Mesenchymal stem cell (in vitro differentiated cells and primary cell): ENCODE results near the gene KIF1A.
A peak's percentile ranks its signal among the peaks of the same experiment; 100 is the strongest.

Experiments
- DNase-seq: peaks from one replicate; pipeline ENCODE4 v3.0.0-alpha.2; 2013
- H2AFZ ChIP-seq: one replicate; pipeline ENCODE4 v1.6.1; 2013; ENCODE audit warnings: low read depth, mild to moderate bottlenecking, control low read depth, inconsistent platforms, low read length, moderate library complexity
- H2AK5ac ChIP-seq: 2 replicates; pipeline ENCODE4 v1.6.1; 2013; ENCODE audit warnings: low read length, moderate library complexity, mild to moderate bottlenecking, inconsistent platforms; ENCODE audit not compliant: severe bottlenecking
- H2BK120ac ChIP-seq: one replicate; pipeline ENCODE4 v1.6.1; 2013; ENCODE audit warnings: low read depth, mild to moderate bottlenecking, inconsistent platforms, low read length, moderate library complexity
- H2BK12ac ChIP-seq, 2 experiments: one replicate each; pipeline ENCODE4 v1.6.1; 2013; ENCODE audit warnings: inconsistent platforms in 2 of 2, low read length in 2 of 2, mild to moderate bottlenecking in 2 of 2, moderate library complexity in 2 of 2, control low read depth in 1 of 2
- H2BK15ac ChIP-seq: one replicate; pipeline ENCODE4 v1.6.1; 2013; ENCODE audit warnings: mild to moderate bottlenecking, low read depth, inconsistent platforms; ENCODE audit not compliant: poor library complexity, severe bottlenecking
- H2BK5ac ChIP-seq: 2 replicates; pipeline ENCODE4 v1.6.1; 2013; ENCODE audit warnings: low read depth, mild to moderate bottlenecking, low read length, control low read depth, inconsistent platforms; ENCODE audit not compliant: poor library complexity, severe bottlenecking
- H3K14ac ChIP-seq, 2 experiments: one replicate each; pipeline ENCODE4 v1.6.1; 2013; ENCODE audit warnings: inconsistent platforms in 2 of 2, low read length in 2 of 2, control low read depth in 1 of 2, mild to moderate bottlenecking in 1 of 2, moderate library complexity in 1 of 2
- H3K18ac ChIP-seq, 2 experiments: one replicate each; pipeline ENCODE4 v1.6.1; 2013; ENCODE audit warnings: inconsistent platforms in 2 of 2, low read length in 2 of 2, control low read depth in 1 of 2, low read depth in 1 of 2, mild to moderate bottlenecking in 1 of 2
- H3K23ac ChIP-seq, 2 experiments: one replicate each; pipeline ENCODE4 v1.6.1; 2013; ENCODE audit warnings: inconsistent platforms in 2 of 2, low read length in 2 of 2, mild to moderate bottlenecking in 2 of 2, moderate library complexity in 2 of 2, control low read depth in 1 of 2
- H3K27ac ChIP-seq: 2 replicates; pipeline ENCODE4 v1.5.1; 2013; ENCODE audit warnings: mild to moderate bottlenecking, moderate library complexity, low read length, control low read depth, inconsistent platforms; ENCODE audit not compliant: poor library complexity, severe bottlenecking
- H3K27me3 ChIP-seq, 2 experiments: 2 replicates each; pipeline versions ENCODE4 v1.6.1 to v1.7.0; 2013; ENCODE audit warnings: low read length in 2 of 2, mild to moderate bottlenecking in 2 of 2, moderate library complexity in 2 of 2, control low read depth in 1 of 2, inconsistent platforms in 1 of 2; ENCODE audit not compliant: control insufficient read depth in 1 of 2, insufficient read depth in 1 of 2
- H3K36me3 ChIP-seq, 2 experiments: 2 replicates each; pipeline versions ENCODE4 v1.6.1 to v1.7.0; 2013; ENCODE audit warnings: low read length in 2 of 2, control low read depth in 1 of 2, inconsistent platforms in 1 of 2, low read depth in 1 of 2, mild to moderate bottlenecking in 1 of 2; ENCODE audit not compliant: insufficient read depth in 2 of 2, control insufficient read depth in 1 of 2
- H3K4ac ChIP-seq, 2 experiments: one replicate each; pipeline ENCODE4 v1.6.1; 2013; ENCODE audit warnings: inconsistent platforms in 2 of 2, low read length in 2 of 2, mild to moderate bottlenecking in 2 of 2, moderate library complexity in 2 of 2, control low read depth in 1 of 2, low read depth in 1 of 2
- H3K4me1 ChIP-seq: 2 replicates; pipeline ENCODE4 v1.6.1; 2013; ENCODE audit warnings: low read depth, low read length, control low read depth; ENCODE audit not compliant: control insufficient read depth, insufficient read depth
- H3K4me2 ChIP-seq: 2 replicates; pipeline ENCODE4 v1.6.1; 2013; ENCODE audit warnings: low read length, mild to moderate bottlenecking, inconsistent platforms; ENCODE audit not compliant: poor library complexity, severe bottlenecking
- H3K4me3 ChIP-seq, 2 experiments: 2 replicates each; pipeline versions ENCODE4 v1.5.1 to v1.7.0; 2013; ENCODE audit warnings: low read length in 2 of 2, mild to moderate bottlenecking in 2 of 2, control low read depth in 1 of 2, low read depth in 1 of 2; ENCODE audit not compliant: insufficient read depth in 1 of 2
- H3K79me1 ChIP-seq: replicated peaks from 2 replicates; pipeline ENCODE4 v1.6.1; 2013; ENCODE audit warnings: mild to moderate bottlenecking, control low read depth, low read length, inconsistent platforms; ENCODE audit not compliant: poor library complexity, severe bottlenecking
- H3K9ac ChIP-seq: 2 replicates; pipeline ENCODE4 v1.7.0; 2013; ENCODE audit warnings: mild to moderate bottlenecking, low read length, moderate library complexity
- H3K9me3 ChIP-seq: 2 replicates; pipeline ENCODE4 v1.7.0; 2013; ENCODE audit warnings: mild to moderate bottlenecking, low read length; ENCODE audit not compliant: control insufficient read depth
- H4K8ac ChIP-seq: one replicate; pipeline ENCODE4 v1.6.1; 2013; ENCODE audit warnings: inconsistent platforms, mild to moderate bottlenecking, low read length, moderate library complexity
- H4K91ac ChIP-seq: one replicate; pipeline ENCODE4 v1.6.1; 2013; ENCODE audit warnings: mild to moderate bottlenecking, low read length, inconsistent platforms
- WGBS: methylation state at CpG from one replicate; pipeline ENCODE4 v1.1.7; 2013; ENCODE audit warnings: mixed read lengths; 5-methylcytosine and 5-hydroxymethylcytosine counted together

Gene KIF1A

GRCh38 chr2:240822280-240822847 lies 2.3 kb upstream of the KIF1A start:
- H2BK12ac ChIP-seq = no peak overlapping the region
- no peak overlapping the region for H2AK5ac ChIP-seq
- H3K36me3 ChIP-seq = no peaks in the 10 kb centered on the region
- no peak overlapping the region for H4K8ac ChIP-seq
- no peak overlapping the region for H3K18ac ChIP-seq
- no peak overlapping the region for H2BK5ac ChIP-seq
- H3K23ac ChIP-seq = no peak overlapping the region
- no peaks in the 10 kb centered on the region for H3K79me1 ChIP-seq
- H3K4ac ChIP-seq = no peak overlapping the region
- WGBS = 65% methylated on average over 4 of the region's 4 CpGs
- peaks cover 18% of the 10 kb centered on the region for H3K9me3 ChIP-seq
- no peak overlapping the region for H3K14ac ChIP-seq
- no peak overlapping the region for H3K4me3 ChIP-seq
- H4K91ac ChIP-seq = no peak overlapping the region
- H3K4me2 ChIP-seq = no peak overlapping the region
- H3K27me3 ChIP-seq = peaks cover 72 to 83% of the 10 kb centered on the region in 2 experiments
- no peak overlapping the region for H2BK120ac ChIP-seq
- no peak overlapping the region for H2BK15ac ChIP-seq
- DNase-seq = no peak
- no peak overlapping the region for H3K27ac ChIP-seq
- H3K9ac ChIP-seq = no peak overlapping the region
- peaks cover 22% of the 10 kb centered on the region for H3K4me1 ChIP-seq
- H2AFZ ChIP-seq = no peak overlapping the region

- H2BK5ac ChIP-seq = no peak overlapping the region
- no peak overlapping the region for H3K9ac ChIP-seq
- peak overlapping the region; percentile 18 for H3K4me2 ChIP-seq
- H3K27ac ChIP-seq = no peak overlapping the region
- H3K27me3 ChIP-seq = peaks cover 68 to 83% of the 10 kb centered on the region in 2 experiments
- H3K4me3 ChIP-seq = no peak overlapping the region
- H2BK120ac ChIP-seq = no peak overlapping the region
- WGBS = 7% methylated on average over 5 of the region's 7 CpGs
- H3K23ac ChIP-seq = no peak overlapping the region
- no peaks in the 10 kb centered on the region for H3K79me1 ChIP-seq
- H2BK12ac ChIP-seq = no peak overlapping the region
- H2AFZ ChIP-seq = no peak overlapping the region
- H3K4me1 ChIP-seq = peaks cover 22% of the 10 kb centered on the region
- H3K36me3 ChIP-seq = no peaks in the 10 kb centered on the region
- H3K9me3 ChIP-seq = peaks cover 18% of the 10 kb centered on the region
- no peak for DNase-seq
- no peak overlapping the region for H2AK5ac ChIP-seq
- no peak overlapping the region for H3K18ac ChIP-seq
- no peak overlapping the region for H4K91ac ChIP-seq
- H4K8ac ChIP-seq = no peak overlapping the region
- H3K14ac ChIP-seq = no peak overlapping the region
- H2BK15ac ChIP-seq = no peak overlapping the region
- no peak overlapping the region for H3K4ac ChIP-seq
These were observed 1.4 kb upstream of the KIF1A start for GRCh38 chr2:240821429-240821778.

- 2% methylated on average over 59 of the region's 64 CpGs for WGBS
- peaks cover 68 to 83% of the 10 kb centered on the region in 2 experiments for H3K27me3 ChIP-seq
- H3K4ac ChIP-seq = no peak overlapping the region
- peaks cover 22% of the 10 kb centered on the region for H3K4me1 ChIP-seq
- no peaks in the 10 kb centered on the region for H3K36me3 ChIP-seq
- no peak overlapping the region for H3K18ac ChIP-seq
- no peak overlapping the region for H2BK5ac ChIP-seq
- peaks cover 18% of the 10 kb centered on the region for H3K9me3 ChIP-seq
- no peak overlapping the region for H4K8ac ChIP-seq
- no peak overlapping the region for H2BK120ac ChIP-seq
- no peak overlapping the region for H3K23ac ChIP-seq
- H3K27ac ChIP-seq = no peak overlapping the region
- no peak overlapping the region for H3K9ac ChIP-seq
- no peak overlapping the region for H2BK12ac ChIP-seq
- no peak overlapping the region for H2AFZ ChIP-seq
- no peak overlapping the region for H2AK5ac ChIP-seq
- no peak overlapping the region for H3K4me3 ChIP-seq
- H4K91ac ChIP-seq = no peak overlapping the region
- H3K14ac ChIP-seq = no peak overlapping the region
- no peak for DNase-seq
- peak overlapping the region; percentile 18 for H3K4me2 ChIP-seq
- no peak overlapping the region for H2BK15ac ChIP-seq
- no peaks in the 10 kb centered on the region for H3K79me1 ChIP-seq
These were observed 799 bp upstream of the KIF1A start for GRCh38 chr2:240820607-240821428.

- no peak overlapping the region for H3K27ac ChIP-seq
- peak overlapping the region; percentile 21 for H3K4me2 ChIP-seq
- H2AFZ ChIP-seq = no peak overlapping the region
- H3K23ac ChIP-seq = no peak overlapping the region
- no peak overlapping the region for H4K8ac ChIP-seq
- WGBS = 2% methylated on average over 56 of the region's 81 CpGs
- no peak overlapping the region for H2BK12ac ChIP-seq
- no peak overlapping the region for H2BK120ac ChIP-seq
- H3K4ac ChIP-seq = no peak overlapping the region
- H2AK5ac ChIP-seq = no peak overlapping the region
- no peak overlapping the region for H4K91ac ChIP-seq
- H3K79me1 ChIP-seq = no peaks in the 10 kb centered on the region
- no peak overlapping the region for H2BK5ac ChIP-seq
- H3K18ac ChIP-seq = no peak overlapping the region
- peaks cover 59 to 76% of the 10 kb centered on the region in 2 experiments for H3K27me3 ChIP-seq
- no peak for DNase-seq
- no peak overlapping the region for H3K14ac ChIP-seq
- no peak overlapping the region for H3K9ac ChIP-seq
- H3K36me3 ChIP-seq = no peaks in the 10 kb centered on the region
- peaks cover 22% of the 10 kb centered on the region for H3K4me1 ChIP-seq
- no peak overlapping the region for H2BK15ac ChIP-seq
- H3K4me3 ChIP-seq = no peak overlapping the region
- H3K9me3 ChIP-seq = peaks cover 21% of the 10 kb centered on the region
These were observed 727 bp downstream of the KIF1A start for GRCh38 chr2:240819126-240819857.
